Activated CD4-positive, alpha-beta T cell treated with anti-CD3 and anti-CD28 coated beads for 1 hour (primary cell): ENCODE measurements around the gene RNF130.

Experiments
- DNase-seq: peaks from one replicate; pipeline ENCODE4 v3.0.0-alpha.2; 2020

The RNF130 gene

DNA sequence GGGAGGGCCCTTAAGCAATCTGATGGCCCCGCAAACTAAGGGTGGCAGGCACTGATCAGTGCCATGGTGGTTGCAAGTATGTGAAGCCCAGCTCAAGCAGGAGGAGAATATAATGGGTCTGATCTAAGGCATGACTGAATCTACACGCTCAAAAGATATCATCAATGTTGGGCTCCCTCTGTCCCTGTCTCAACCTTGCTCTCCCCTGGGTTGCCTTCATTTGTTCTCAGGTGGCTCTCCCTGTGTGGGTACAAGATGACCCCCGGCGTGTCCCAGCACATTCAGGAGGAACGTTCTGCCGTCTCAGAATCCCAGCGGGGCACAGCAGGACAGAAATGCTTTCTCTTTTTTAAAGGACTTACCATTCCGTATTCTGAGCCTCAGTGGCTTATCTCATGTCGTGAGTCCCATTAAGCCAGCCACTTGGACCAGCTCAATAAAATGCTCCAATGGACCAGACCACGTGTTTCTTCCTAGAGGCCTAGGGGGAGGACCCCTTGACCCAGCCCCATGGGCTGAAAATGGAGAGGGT, 12.0 kb upstream of the RNF130 start:
- DNase-seq: no peak

DNA sequence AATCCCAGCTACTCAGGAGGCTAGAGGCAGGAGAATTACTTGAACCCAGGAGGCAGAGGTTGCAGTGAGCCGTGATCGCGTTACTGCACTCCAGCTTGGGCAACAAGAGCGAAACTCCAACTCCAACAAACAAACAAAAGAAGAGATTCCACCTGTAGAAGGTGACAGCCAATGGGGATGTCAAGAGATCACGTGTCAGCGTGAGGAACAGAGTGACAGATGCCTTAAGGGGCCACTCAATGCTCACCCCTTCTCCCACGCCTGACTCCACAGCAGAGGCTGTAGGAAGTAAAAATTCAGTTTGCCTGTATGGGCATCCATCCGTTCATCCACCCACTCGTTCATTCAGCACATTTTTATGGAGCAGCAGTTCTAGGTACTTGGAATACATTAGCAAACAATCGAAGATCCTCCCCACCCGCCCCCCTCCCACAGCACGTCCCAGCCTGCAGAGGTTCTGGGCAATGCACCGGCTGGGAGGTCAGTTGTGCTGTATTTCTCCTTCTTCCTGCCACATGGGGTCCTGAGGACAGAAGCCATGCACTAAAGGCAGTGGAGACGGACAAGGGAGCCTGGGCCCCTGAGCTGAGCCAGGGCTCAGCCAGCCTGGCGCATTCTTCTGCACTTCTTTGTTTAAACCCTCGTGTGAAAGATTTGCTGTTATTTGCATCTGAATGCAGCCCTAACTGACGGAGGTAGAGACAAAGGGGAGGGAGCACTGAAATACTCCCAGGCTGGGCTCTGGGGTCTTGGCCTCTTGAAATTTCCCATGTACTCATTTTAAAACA, 11.3 kb upstream of the RNF130 start:
- no peak for DNase-seq

DNA sequence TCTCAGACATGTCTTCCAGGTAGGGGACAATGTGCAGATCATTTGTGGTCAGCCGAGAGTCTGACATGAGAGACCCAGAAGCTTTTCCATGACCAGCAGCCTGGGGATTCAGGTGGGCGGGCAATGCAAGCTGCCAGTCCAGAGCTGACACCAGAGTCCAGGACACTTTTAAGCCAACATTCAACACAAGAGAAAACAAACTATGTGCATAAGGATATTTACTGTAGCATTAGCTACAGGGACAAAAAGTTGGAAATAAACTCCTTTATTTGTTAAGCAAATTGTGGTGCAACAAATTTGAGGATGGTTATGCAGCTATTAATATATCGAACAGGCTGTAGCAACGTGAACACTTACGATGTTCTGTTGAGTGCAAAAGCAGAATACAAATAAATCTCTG, 9.9 kb upstream of the RNF130 start:
- DNase-seq: no peak

- peak; percentile 32 for DNase-seq
Measured at GRCh38 chr5:180080486-180081280, 9.1 kb upstream of the RNF130 start.

DNA sequence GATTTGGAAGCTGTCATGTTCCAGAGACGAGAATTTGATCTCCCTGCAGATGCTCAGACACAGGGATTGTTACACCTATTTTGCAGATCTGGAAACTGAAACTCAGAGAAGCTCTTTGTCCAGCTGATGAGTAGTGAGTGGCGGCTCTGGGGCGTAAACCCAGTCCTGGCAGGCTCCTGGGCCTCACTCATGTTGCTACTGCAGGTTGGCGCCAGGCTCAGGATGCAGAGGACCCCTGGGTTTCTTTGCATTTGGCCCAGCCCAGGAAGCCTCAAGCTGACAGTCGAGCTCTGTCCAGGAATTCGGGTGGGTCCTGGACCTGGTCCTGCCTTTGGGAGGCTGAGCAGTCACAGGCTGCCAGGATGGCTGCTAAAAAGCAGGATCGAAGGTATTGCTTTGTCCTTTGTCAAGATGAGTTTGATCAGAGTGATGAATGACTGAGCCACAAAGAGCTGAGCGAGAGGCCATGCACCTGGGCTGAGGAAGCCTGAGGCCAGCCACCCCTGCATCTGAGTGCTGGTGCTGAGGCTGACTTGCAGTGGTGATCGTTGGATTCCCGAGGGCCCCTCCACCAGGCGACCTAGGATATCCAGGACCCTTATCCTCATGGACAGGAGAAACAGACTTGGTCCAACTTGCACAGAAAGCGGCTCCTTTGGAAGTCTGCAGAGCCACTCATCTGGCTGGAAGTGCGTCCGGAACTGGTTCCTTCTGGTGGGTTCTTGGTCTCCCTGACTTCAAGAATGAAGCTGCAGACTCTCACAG, 8.3 kb upstream of the RNF130 start:
- DNase-seq: no peak

DNA sequence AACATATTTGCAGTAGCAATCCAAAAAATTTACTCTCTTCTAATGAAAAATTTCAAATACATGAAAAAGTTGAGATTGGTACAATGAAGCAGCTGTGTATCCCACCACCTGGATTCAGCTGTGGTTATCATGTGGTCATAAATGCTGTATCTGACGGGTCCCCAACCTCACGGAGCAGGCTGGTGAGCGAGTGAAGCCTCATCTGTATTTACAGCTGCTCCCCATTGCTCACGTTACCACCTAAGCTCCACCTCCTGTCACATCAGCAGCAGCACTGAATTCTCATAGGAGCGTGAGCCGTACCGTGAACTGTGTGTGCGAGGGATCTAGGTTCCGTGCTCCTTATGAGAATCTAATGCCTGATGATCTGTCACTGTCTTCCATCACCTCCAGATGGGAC, 6.8 kb upstream of the RNF130 start:
- DNase-seq: no peak

GRCh38 chr5:180077594-180078284, 6.2 kb upstream of the RNF130 start:
- DNase-seq: no peak

DNA sequence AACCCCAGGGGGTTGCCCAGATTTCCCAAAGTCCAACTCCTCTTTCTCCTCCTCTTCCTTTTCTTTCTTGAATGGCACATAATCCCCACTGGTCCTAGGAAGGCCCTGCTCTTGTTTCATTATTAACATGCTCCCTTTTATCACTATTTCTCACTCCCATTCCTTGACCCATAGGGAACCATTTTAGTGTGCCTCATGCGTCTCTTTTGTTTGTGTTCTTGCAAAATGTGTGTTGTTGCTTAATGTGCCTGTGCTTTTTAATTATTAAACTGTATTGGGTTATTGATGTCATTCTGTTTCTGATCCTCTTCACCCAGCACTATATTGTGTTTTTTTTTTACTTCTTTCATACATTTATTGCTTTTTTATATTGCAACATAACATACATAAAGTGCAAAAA, 4.1 kb upstream of the RNF130 start:
- no peak for DNase-seq

DNA sequence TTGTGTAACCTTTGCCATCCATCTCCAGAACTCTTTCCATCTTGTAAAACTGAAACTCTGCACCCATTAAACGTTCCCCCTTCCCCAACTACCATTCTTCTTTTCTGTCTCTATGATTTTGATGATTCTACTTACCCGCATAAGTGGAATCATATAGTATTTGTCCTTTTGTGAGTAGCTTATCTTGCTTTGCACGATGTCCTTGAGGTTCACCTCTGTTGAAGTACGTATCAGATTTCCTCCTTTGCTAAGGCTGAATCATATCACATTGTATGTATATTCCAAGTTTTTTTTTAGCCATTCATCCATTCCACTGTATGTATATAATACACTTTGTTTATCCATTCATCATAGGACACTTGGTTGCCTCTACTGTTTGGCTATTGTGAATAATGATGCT, 2.9 kb upstream of the RNF130 start:
- no peak for DNase-seq

- DNase-seq: no peak
Measured at GRCh38 chr5:180072556-180072955, 997 bp upstream of the RNF130 start.

GRCh38 chr5:180072256-180072548, 643 bp upstream of the RNF130 start:
- DNase-seq: no peak

DNA sequence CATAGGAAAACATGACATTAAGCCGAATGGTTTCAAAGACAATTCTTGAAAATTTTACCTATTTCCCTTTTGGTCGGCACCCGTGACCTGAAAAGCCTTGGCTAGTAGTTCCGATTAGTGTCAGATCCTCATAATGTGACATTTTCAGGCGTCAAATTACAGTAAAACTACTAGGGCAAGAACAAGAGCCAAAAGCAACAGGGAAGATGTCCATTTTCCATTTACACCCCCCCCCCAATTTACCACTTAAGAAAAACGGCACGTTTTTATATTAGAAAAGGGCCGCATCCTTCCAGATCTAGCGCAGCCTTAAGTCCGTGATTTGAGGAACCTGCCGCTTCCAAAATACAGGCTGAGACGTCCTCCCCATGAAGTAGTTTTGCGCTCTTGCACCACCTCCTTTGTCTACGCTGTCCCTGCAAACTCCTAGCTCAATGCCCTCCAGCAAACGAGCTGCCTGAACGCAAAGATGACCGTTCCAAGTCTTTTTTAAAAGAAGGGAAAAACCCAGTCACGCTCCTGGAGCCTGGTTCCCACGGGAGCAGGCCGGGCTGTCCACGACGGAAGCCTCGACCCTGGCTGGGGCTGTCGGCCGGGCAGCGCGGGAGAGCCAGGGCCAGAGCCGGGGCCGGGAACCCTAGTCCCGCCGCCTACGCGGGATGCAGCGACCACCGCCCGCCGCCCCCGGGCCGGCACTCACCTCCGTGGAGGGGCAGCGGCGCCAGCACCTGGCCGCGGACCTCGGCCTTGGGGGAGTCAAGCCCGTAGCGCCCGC, 616 bp downstream of the RNF130 start:
- no peak for DNase-seq

DNA sequence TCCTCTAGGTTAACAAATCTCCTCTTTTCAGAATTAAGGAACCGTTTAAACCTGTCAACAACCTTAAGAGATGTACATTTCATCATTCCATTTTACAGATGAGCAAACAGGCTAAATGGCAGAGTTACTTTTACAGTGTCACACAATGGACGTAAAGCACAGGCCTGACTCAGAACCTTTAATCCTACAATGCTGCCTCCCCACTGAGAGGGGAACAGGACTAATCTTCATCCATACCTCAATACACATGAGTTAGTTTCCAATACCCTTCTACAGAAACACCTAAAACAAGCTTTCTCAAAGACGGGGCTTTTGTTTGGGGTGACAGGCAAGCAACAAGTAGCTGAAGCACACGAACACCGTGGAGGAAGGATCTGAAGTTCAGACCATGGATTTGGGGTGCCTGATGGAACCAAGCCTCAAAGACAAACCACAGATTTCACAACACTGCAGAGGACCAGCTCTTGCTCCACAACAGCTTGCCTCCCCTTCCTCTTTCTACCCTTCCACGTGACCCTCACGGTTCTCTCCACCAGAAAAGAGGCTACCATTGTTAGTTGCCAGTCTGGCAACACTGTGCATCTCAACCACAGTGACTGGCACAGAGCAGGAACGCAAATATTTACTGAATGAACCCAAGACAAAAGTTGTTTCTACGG, 1.8 kb downstream of the RNF130 start:
- no peak for DNase-seq

DNA sequence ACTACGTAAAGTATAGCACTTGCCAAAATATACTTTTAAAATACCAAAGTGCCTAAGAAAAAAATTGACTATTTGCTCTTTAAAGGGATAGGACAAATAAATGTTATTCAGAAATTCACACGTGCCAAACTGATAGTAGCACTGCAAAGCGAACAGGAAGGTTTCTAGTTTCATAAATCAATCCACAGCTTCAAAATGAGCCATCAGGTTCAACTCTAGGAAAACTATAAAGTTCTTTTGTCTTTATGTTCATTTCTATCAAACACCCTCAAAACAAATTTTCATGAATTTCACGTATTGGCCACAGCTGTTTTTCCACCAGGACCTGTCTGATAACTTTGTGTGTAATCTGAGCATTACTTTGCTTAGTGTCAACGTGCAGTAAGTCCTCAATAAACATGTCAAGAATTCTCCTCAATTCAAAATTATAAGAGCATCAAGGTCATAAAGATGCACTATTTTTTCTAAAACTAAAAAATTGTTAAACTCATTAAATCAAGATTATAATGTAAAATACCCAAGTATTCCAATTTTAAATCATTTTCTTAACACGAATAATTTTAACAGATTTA, 3.0 kb downstream of the RNF130 start:
- no peak for DNase-seq

DNA sequence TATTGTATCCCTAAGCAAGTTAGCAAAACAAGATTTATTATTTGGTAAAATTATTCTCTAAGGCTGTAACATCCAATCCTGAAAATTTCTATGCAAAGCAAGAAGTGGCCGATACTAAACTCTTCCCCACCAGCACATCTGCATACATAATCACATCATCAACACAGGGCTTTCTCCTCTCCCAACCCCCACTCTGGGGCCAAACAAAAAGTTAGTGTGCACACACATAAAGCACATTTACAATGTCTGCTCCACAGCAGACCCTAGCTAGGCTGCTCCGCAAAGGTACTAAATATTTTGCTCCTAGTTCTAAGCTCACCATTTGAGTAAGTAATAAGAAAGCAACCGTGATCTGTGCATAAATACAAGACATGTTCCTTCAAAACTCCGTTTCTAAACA, 3.6 kb downstream of the RNF130 start:
- no peak for DNase-seq

GRCh38 chr5:180060192-180060591, 11.4 kb downstream of the RNF130 start:
- DNase-seq: no peak

DNA sequence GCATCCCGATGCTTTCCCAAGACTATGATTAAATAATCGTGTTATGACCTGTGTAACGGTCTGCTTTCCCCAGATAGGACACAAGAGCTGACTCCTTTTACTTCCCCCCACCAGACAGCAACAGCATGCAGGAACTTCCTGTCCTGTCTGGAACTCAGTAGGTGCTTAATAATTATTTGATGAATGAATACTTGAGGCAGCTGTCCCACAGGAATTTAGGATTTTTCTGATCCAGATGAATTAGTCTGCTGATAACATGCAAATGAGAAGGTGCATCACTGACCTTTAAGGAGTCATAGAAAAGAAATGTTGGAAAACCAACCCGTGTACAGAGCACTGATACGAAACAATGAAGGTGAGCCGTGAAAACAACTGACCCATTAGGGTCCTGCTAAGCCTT, 12.2 kb downstream of the RNF130 start:
- no peak for DNase-seq

- DNase-seq: no peak
Measured at GRCh38 chr5:180056153-180056552, 15.4 kb downstream of the RNF130 start.

- DNase-seq: no peak
Measured at GRCh38 chr5:180054226-180054625, 17.3 kb downstream of the RNF130 start.

DNA sequence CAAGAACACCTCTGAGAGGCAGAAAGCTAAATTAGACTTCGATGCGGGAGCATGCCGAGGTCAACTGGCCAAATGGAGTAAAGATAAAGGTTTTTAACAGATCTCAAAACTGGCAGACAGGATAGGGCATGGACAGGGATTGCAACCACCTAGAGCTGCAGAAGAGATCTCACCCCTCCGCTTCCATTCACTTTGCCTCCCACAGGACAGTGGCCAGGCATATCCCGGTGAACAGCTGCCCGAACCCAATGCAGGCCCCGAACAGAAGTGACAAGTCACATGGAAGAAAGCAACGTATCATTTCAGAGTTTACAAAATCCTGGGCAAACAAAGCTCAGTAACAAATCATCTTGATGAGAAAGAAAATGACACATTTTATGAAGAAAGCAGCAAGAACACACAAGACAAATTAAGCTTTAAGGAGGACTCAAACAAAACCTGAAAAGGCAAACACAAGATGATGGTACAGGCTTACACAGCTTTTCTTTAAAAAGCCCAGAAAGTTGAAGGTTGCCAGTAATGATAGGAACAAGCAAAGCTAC, 18.4 kb downstream of the RNF130 start:
- no peak for DNase-seq
